HCT116 (cell line): Measurements from ENCODE around the gene ANXA7. TPM values are rescaled to one million over a fixed set of nuclear protein-coding genes. Genes with fewer than 3 reads are reported as not detected.

ENCODE experiments used
- ATAC-seq: fragments of 200-7000 bp; cut with Tn5 transposase; 2 replicates; pipeline ENCODE4 v1.9.1; 2020; ENCODE audit warnings: mild to moderate bottlenecking, moderate library complexity
- BruUV-seq: library from RNA; stranded (reverse); fragments of 400-500 nt; replicated peaks from 2 replicates; lab custom pipeline; 2021; lab: Mats Ljungman, UMichigan
- CTCF ChIA-PET: fragments of 300-600 bp; sonication (Branson Sonifier 250); formaldehyde crosslinking; loops from one replicate; lab custom pipeline; 2021; ENCODE audit warnings: antibody characterized with exemption; lab: Charles Lee
- POLR2A ChIA-PET: fragments of 300-600, 350-600 bp; sonication (Branson Sonifier 250); formaldehyde crosslinking; loops from one replicate; lab custom pipeline; 2021; ENCODE audit warnings: antibody characterized with exemption; lab: Charles Lee
- RAD21 ChIA-PET, 2 experiments: fragments of 300-600 bp; sonication (Branson Sonifier 250); formaldehyde crosslinking; loops; one replicate each; lab custom pipeline; 2023; ENCODE audit warnings: low total read pairs in 2 of 2; ENCODE audit not compliant: uncharacterized antibody in 2 of 2, unreplicated experiment in 2 of 2, low non-redundant PET in 1 of 2; lab: Charles Lee
- DNase-seq: peaks from one replicate; pipeline ENCODE4 v3.0.0-alpha.2; 2010; ENCODE audit warnings: low read depth, low spot score
- H2AFZ ChIP-seq: fragments of 200-600 bp; shearing (Covaris generic), sonication (generic); 2 replicates; pipeline ENCODE4 v1.6.1; 2017; ENCODE audit warnings: low read depth, mixed run types, mixed read lengths, antibody characterized with exemption, low read length; ENCODE audit not compliant: poor library complexity, severe bottlenecking
- H3K27ac ChIP-seq: 2 replicates; pipeline ENCODE4 v1.5.1; 2012; ENCODE audit warnings: low read depth, low read length
- H3K27me3 ChIP-seq: fragments of 200-600 bp; sonication (generic); 2 replicates; pipeline ENCODE4 v1.6.1; 2016; ENCODE audit warnings: mixed run types, low read length, mixed read lengths; ENCODE audit not compliant: insufficient read depth
- H3K36me3 ChIP-seq, 2 experiments: fragments of 200-500 bp in 1 of 2; fragments of 200-600 bp in 1 of 2; sonication (Bioruptor generic) in 1 of 2; sonication (generic) in 1 of 2; 2 replicates each; pipeline versions ENCODE4 v1.5.1 to v1.6.1; 2014 to 2016; ENCODE audit warnings: low read length in 2 of 2, inconsistent platforms in 1 of 2, mixed read lengths in 1 of 2, mixed run types in 1 of 2; ENCODE audit not compliant: insufficient read depth in 2 of 2, control insufficient read depth in 1 of 2
- H3K4me1 ChIP-seq, 2 experiments: fragments of 200-600 bp in 1 of 2; sonication (generic) in 1 of 2; 2 replicates each; pipeline versions ENCODE4 v1.5.1 to v1.6.1; 2012 to 2017; ENCODE audit warnings: low read length in 2 of 2, inconsistent platforms in 1 of 2, mild to moderate bottlenecking in 1 of 2, mixed read lengths in 1 of 2, mixed run types in 1 of 2, moderate library complexity in 1 of 2; ENCODE audit not compliant: insufficient read depth in 2 of 2, control insufficient read depth in 1 of 2
- H3K4me2 ChIP-seq: fragments of 200-600 bp; sonication (generic); 2 replicates; pipeline ENCODE4 v1.6.1; 2017; ENCODE audit warnings: mixed run types, low read length, mixed read lengths
- H3K4me3 ChIP-seq, 2 experiments: fragments of 200-600 bp in 1 of 2; sonication (generic) in 1 of 2; replicated peaks in 1 of 2; 2 replicates each; pipeline ENCODE4 v1.5.1; 2011 to 2016; ENCODE audit warnings: low read length in 2 of 2, control low read depth in 1 of 2, low read depth in 1 of 2, mild to moderate bottlenecking in 1 of 2, mixed read lengths in 1 of 2, mixed run types in 1 of 2
- H3K79me2 ChIP-seq: fragments of 200-600 bp; sonication (generic); 2 replicates; pipeline ENCODE4 v1.6.1; 2017; ENCODE audit warnings: mild to moderate bottlenecking, mixed run types, low read length, moderate library complexity, mixed read lengths; ENCODE audit not compliant: insufficient read depth
- H3K9ac ChIP-seq: fragments of 200-600 bp; sonication (generic); 2 replicates; pipeline ENCODE4 v1.6.1; 2016; ENCODE audit warnings: low read length, mixed read lengths
- H3K9me2 ChIP-seq: fragments of 200-600 bp; sonication (generic), shearing (Covaris generic); 2 replicates; pipeline ENCODE4 v1.6.1; 2017; ENCODE audit warnings: mixed run types, mild to moderate bottlenecking, moderate library complexity; ENCODE audit not compliant: insufficient read depth
- H3K9me3 ChIP-seq, 2 experiments: fragments of 200-500 bp in 1 of 2; fragments of 200-600 bp in 1 of 2; sonication (Bioruptor generic) in 1 of 2; sonication (generic) in 1 of 2; 2 replicates each; pipeline ENCODE4 v1.6.1; 2014 to 2017; ENCODE audit warnings: low read length in 2 of 2, mixed read lengths in 2 of 2, inconsistent platforms in 1 of 2, low read depth in 1 of 2, mild to moderate bottlenecking in 1 of 2, mixed run types in 1 of 2, moderate library complexity in 1 of 2; ENCODE audit not compliant: control insufficient read depth in 1 of 2, insufficient read depth in 1 of 2
- H4K20me1 ChIP-seq: fragments of 200-600 bp; sonication (generic), shearing (Covaris generic); 2 replicates; pipeline ENCODE4 v1.6.1; 2017; ENCODE audit warnings: mixed run types, mild to moderate bottlenecking, moderate library complexity; ENCODE audit not compliant: insufficient read depth
- CBX3 ChIP-seq: IDR thresholded peaks from 2 replicates; pipeline ENCODE4 v1.6.1; 2012; ENCODE audit warnings: low read depth
- CEBPB ChIP-seq: IDR thresholded peaks from 2 replicates; pipeline ENCODE4 v1.6.1; 2012; ENCODE audit warnings: low read depth
- EGR1 ChIP-seq: IDR thresholded peaks from 2 replicates; pipeline ENCODE4 v1.6.1; 2012; ENCODE audit warnings: low read depth
- EZH2 ChIP-seq: fragments of 200-600 bp; sonication (generic); IDR thresholded peaks from 2 replicates; pipeline ENCODE4 v1.6.1; 2017; ENCODE audit warnings: antibody characterized with exemption, mixed run types
- EZH2phosphoT487 ChIP-seq: fragments of 200-600 bp; IDR thresholded peaks from 2 replicates; pipeline ENCODE4 v1.6.1; 2018; ENCODE audit warnings: antibody characterized with exemption, borderline replicate concordance
- FOSL1 ChIP-seq: IDR thresholded peaks from 2 replicates; pipeline ENCODE4 v1.6.1; 2012; ENCODE audit warnings: low read depth
- JUND ChIP-seq: IDR thresholded peaks from 2 replicates; pipeline ENCODE4 v1.6.1; 2012
- MAX ChIP-seq: IDR thresholded peaks from 2 replicates; pipeline ENCODE4 v1.6.1; 2012
- POLR2A ChIP-seq: IDR thresholded peaks from 2 replicates; pipeline ENCODE4 v1.7.0; 2011; ENCODE audit warnings: borderline replicate concordance; ENCODE audit not compliant: insufficient read depth, insufficient read length; ENCODE audit errors: extremely low read depth
- POLR2AphosphoS5 ChIP-seq: IDR thresholded peaks from 2 replicates; pipeline ENCODE4 v1.6.1; 2011; ENCODE audit warnings: mild to moderate bottlenecking, low read depth, low read length, moderate library complexity
- RAD21 ChIP-seq: IDR thresholded peaks from 2 replicates; pipeline ENCODE4 v1.6.1; 2012; ENCODE audit warnings: low read depth, mild to moderate bottlenecking
- SP1 ChIP-seq: IDR thresholded peaks from 2 replicates; pipeline ENCODE4 v1.6.1; 2012; ENCODE audit warnings: low read depth
- SRF ChIP-seq: IDR thresholded peaks from 2 replicates; pipeline ENCODE4 v1.6.1; 2012; ENCODE audit warnings: low read depth
- TCF7L2 ChIP-seq: IDR thresholded peaks from 2 replicates; pipeline ENCODE4 v1.7.0; 2011; ENCODE audit warnings: borderline replicate concordance, inconsistent platforms; ENCODE audit not compliant: insufficient read depth, insufficient read length; ENCODE audit errors: extremely low read depth
- YY1 ChIP-seq: IDR thresholded peaks from 2 replicates; pipeline ENCODE4 v1.6.1; 2011; ENCODE audit warnings: low read length, low read depth, moderate library complexity, mild to moderate bottlenecking; ENCODE audit not compliant: insufficient replicate concordance; ENCODE audit errors: extremely low read depth
- ZBTB33 ChIP-seq: IDR thresholded peaks from 2 replicates; pipeline ENCODE4 v1.6.1; 2011; ENCODE audit warnings: mild to moderate bottlenecking, low read length, moderate library complexity; ENCODE audit not compliant: insufficient replicate concordance; ENCODE audit errors: extremely low read depth
- ZFX ChIP-seq: fragments of 450-650 bp; IDR thresholded peaks from 2 replicates; pipeline ENCODE4 v1.6.1; 2017
- ZNF274 ChIP-seq: fragments of 200-500 bp; sonication (Bioruptor generic); IDR thresholded peaks from 2 replicates; pipeline ENCODE4 v1.6.1; 2014; ENCODE audit warnings: mild to moderate bottlenecking, low read depth, low read length, inconsistent platforms
- intact Hi-C: fragments of 100-400 bp; cut with micrococcal nuclease; formaldehyde crosslinking; loops from 2 replicates; pipeline ENCODE4 v1.10.0; 2022
- total RNA-seq: library from RNA; stranded (reverse); gene quantifications from one replicate; pipeline ENCODE4 v1.2.1, GENCODE V29; 2021; ENCODE audit not compliant: unreplicated experiment

ANXA7 gene
- total RNA-seq, 1 experiment from 2014 or later, result 105 TPM

GRCh38 chr10:73449113-73449512 lies 35.3 kb upstream of the ANXA7 start:
- no TSS peak for BruUV-seq
- Histone ChIP-seq H3K9me2 (no peaks in the 10 kb centered on the region), H3K4me2 (no peak overlapping the region), H3K9me3 (no peaks in the 10 kb centered on the region), H3K4me1 (no peaks in the 10 kb centered on the region), H2AFZ (no peak overlapping the region), H3K27ac (no peak overlapping the region), H3K27me3 (no peaks in the 10 kb centered on the region), H3K9ac (no peak overlapping the region), H3K36me3 (peaks cover 0 to 6% of the 10 kb centered on the region in 2 experiments; a peak in 1 of 4 replicates), H4K20me1 (no peaks in the 10 kb centered on the region), H3K4me3 (no peak overlapping the region), H3K79me2 (no peaks in the 10 kb centered on the region)
- ChIA-PET POLR2A (no interaction called here), RAD21 (no interaction called here), CTCF (no interaction called here)
- TF ChIP-seq ZNF274, result no peak
- TF ChIP-seq EZH2, result no peak
- TF ChIP-seq CEBPB, result no peak
- no peak for TF ChIP-seq EZH2phosphoT487
- no peak for TF ChIP-seq SRF
- TF ChIP-seq JUND, result no peak
- TF ChIP-seq POLR2A, result no peak
- no peak for TF ChIP-seq FOSL1
- no peak for TF ChIP-seq SP1
- TF ChIP-seq ZBTB33, result no peak
- TF ChIP-seq TCF7L2, result no peak
- no peak for TF ChIP-seq POLR2AphosphoS5
- TF ChIP-seq EGR1, result no peak
- no peak for TF ChIP-seq RAD21
- no peak for TF ChIP-seq ZFX
- TF ChIP-seq YY1, result no peak
- TF ChIP-seq MAX, result no peak
- TF ChIP-seq CBX3, result no peak
- intact Hi-C loops, result no loop called here
- DNase-seq, result no peak
- no peak for ATAC-seq
